Adrenal gland (tissue), 12 donors: ENCODE measurements around the gene ALG5. TPM values are rescaled to one million over a fixed set of nuclear protein-coding genes. Genes with fewer than 3 reads are reported as not detected.

Source experiments
- DNase-seq, 7 donors: peaks; one replicate each; pipeline ENCODE4 v3.0.0-alpha.2; 2019 to 2020
- H3K27ac ChIP-seq, 5 donors: fragments of 200-600 bp; sonication (generic) in 4 of 5; 1 replicate in 3 of 5; 2 replicates in 2 of 5; pipeline versions ENCODE4 v1.5.1 to v1.8.0; 2016 to 2020; ENCODE audit warnings: mild to moderate bottlenecking in 1 of 5
- H3K27me3 ChIP-seq: fragments of 200-600 bp; 2 replicates; pipeline ENCODE4 v1.8.0; 2021
- H3K36me3 ChIP-seq, 2 donors: fragments of 200-600 bp; replicated peaks in 1 of 2; 1 replicate in 1 of 2; 2 replicates in 1 of 2; pipeline versions ENCODE4 v1.5.1 to v1.8.0; 2018 to 2022
- H3K4me1 ChIP-seq, 2 donors: fragments of 200-600 bp; replicated peaks in 1 of 2; 1 replicate in 1 of 2; 2 replicates in 1 of 2; pipeline versions ENCODE4 v1.5.1 to v1.8.0; 2018 to 2021
- H3K4me3 ChIP-seq, 4 donors: fragments of 200-600 bp; sonication (generic) in 3 of 4; one replicate each; pipeline ENCODE4 v1.5.1; 2016 to 2018
- H3K9me3 ChIP-seq, 3 donors: fragments of 200-600 bp; sonication (generic) in 1 of 3; replicated peaks in 1 of 3; 1 replicate in 2 of 3; 2 replicates in 1 of 3; pipeline versions ENCODE4 v1.5.1 to v1.8.0; 2016 to 2021
- CTCF ChIP-seq, 6 experiments: fragments of 450-650 bp in 4 of 6; fragments of 200-600 bp in 2 of 6; sonication (generic) in 1 of 6; IDR thresholded peaks; 1 replicate in 5 of 6; 2 replicates in 1 of 6; pipeline versions ENCODE4 v1.5.1 to v1.8.0; 2016 to 2021; ENCODE audit warnings: antibody characterized with exemption in 6 of 6, mild to moderate bottlenecking in 2 of 6, moderate library complexity in 1 of 6
- POLR2A ChIP-seq, 2 donors: fragments of 450-650 bp; IDR thresholded peaks; one replicate each; pipeline ENCODE4 v1.6.1; 2017; ENCODE audit warnings: antibody characterized with exemption in 2 of 2, mild to moderate bottlenecking in 2 of 2, moderate library complexity in 1 of 2
- WGBS, 4 donors: extraction: QIAGEN DNeasy Blood & Tissue Kit in 2 of 4; methylation state at CpG; one replicate each; pipeline versions ENCODE4 v1.1.5 to v1.1.7; 2013 to 2017; 5-methylcytosine and 5-hydroxymethylcytosine counted together
- intact Hi-C, 2 donors: fragments of 100-400 bp; cut with DNase I; formaldehyde crosslinking; loops; one replicate each; pipeline versions ENCODE4 v1.14.1 to v1.15.0; 2022 to 2023
- polyA plus RNA-seq, 3 donors: library from polyadenylated mRNA; stranded (reverse); fragments of 200-250 nt in 2 of 3; fragments of 350-450 nt in 1 of 3; fragmentation: Illumina TruSeq in 1 of 3; extraction: RNeasy Lipid Tissue Mini Kit (QIAGEN cat#74804) in 1 of 3; gene quantifications; one replicate each; pipeline ENCODE4 v1.2.3, GENCODE V29; 2013 to 2014
- total RNA-seq, 9 donors: library from RNA; depleted of rRNA in 4 of 9; stranded (reverse); fragments of >200 nt in 4 of 9; fragments of 120-200 nt in 1 of 9; fragmentation: NEBNext Ultra II Directional in 1 of 9; extraction: Animal tissue kit (Norgen Biotek cat#: 25700) in 1 of 9; gene quantifications; one replicate each; pipeline versions ENCODE4 v1.1.0 to v1.2.4, GENCODE V29; 2013 to 2023
- donor health status: healthy with polysubstance abuse.
- donor health status: Bipolar disorder and iron deficiency.
- donor health status: DM: yes; HTN: yes; CAD: no.
- donor health status: DM: no; HTN: no; CAD: no.
- donor health status: DM: no; HTN: no; CAD: no.
- donor health status: DM: yes; HTN: yes; CAD: no.

Gene ALG5
- total and polyA plus RNA-seq, 12 donors, result 28.2 to 76.7 (median 41.2) TPM

DNA sequence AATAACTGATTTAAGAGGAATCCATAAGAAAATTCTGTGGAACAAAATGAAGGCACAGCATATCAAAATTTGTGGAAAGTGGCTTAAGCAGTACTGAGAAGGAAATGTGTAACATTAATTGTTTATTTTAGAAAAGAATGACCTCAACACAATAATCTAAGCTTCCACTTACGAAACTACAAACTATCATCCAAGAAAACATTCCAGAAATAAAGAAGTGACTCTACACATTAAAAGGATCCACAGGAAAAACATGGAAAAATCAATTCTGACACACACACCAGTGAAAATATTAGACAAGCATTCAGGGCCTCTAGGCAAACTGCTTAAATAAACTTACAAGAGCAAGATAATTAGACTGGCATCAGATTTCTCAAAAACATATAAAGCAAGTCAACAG, 15.5 kb upstream of the ALG5 start:
- H3K9me3 ChIP-seq, result peaks cover 0 to 8% (median 0%) of the 10 kb centered on the region in 3 donors
- H3K36me3 ChIP-seq, result peaks cover 0 to 64% of the 10 kb centered on the region in 2 donors
- no peak for DNase-seq
- WGBS, 4 donors, result 84 to 96% (median 88%) methylated on average over 1 of the region's 1 CpG
- H3K27me3 ChIP-seq, result no peaks in the 10 kb centered on the region
- H3K4me3 ChIP-seq, result no peak overlapping the region
- intact Hi-C loops, result no loop called here
- no peaks in the 10 kb centered on the region for H3K4me1 ChIP-seq
- H3K27ac ChIP-seq, result no peak overlapping the region
- TF ChIP-seq CTCF (IDR thresholded peaks at IDR 0.05) (no peak), POLR2A (IDR thresholded peaks at IDR 0.05) (no peak)

- no peak overlapping the region for H3K4me3 ChIP-seq
- H3K27me3 ChIP-seq, result no peaks in the 10 kb centered on the region
- 72 to 81% (median 78%) methylated on average over 2 of the region's 2 CpGs for WGBS, 4 donors
- H3K36me3 ChIP-seq, result peaks cover 0 to 68% of the 10 kb centered on the region in 2 donors
- TF ChIP-seq CTCF (IDR thresholded peaks at IDR 0.05) (no peak), POLR2A (IDR thresholded peaks at IDR 0.05) (no peak)
- intact Hi-C loops, result no loop called here
- DNase-seq, result no peak
- H3K9me3 ChIP-seq, result peaks cover 0 to 8% (median 0%) of the 10 kb centered on the region in 3 donors
- H3K4me1 ChIP-seq, result no peaks in the 10 kb centered on the region
- H3K27ac ChIP-seq, result no peak overlapping the region
Measured at GRCh38 chr13:37011788-37012187, 12.6 kb upstream of the ALG5 start.

GRCh38 chr13:37011002-37011401, 11.9 kb upstream of the ALG5 start:
- Histone ChIP-seq H3K36me3 (peaks cover 0 to 68% of the 10 kb centered on the region in 2 donors), H3K27ac (no peak overlapping the region), H3K4me3 (no peak overlapping the region), H3K27me3 (no peaks in the 10 kb centered on the region), H3K9me3 (peaks cover 0 to 8% (median 0%) of the 10 kb centered on the region in 3 donors), H3K4me1 (no peaks in the 10 kb centered on the region)
- WGBS, 4 donors, result 91 to 100% (median 94%) methylated on average over 1 of the region's 1 CpG
- DNase-seq, result no peak
- intact Hi-C loops, result no loop called here
- TF ChIP-seq POLR2A (IDR thresholded peaks at IDR 0.05) (no peak), CTCF (IDR thresholded peaks at IDR 0.05) (no peak)

GRCh38 chr13:37010424-37010823, 11.3 kb upstream of the ALG5 start:
- WGBS, 4 donors, result 74 to 94% (median 86%) methylated on average over 1 of the region's 1 CpG
- Histone ChIP-seq H3K4me3 (no peak overlapping the region), H3K4me1 (no peaks in the 10 kb centered on the region), H3K36me3 (peaks cover 0 to 68% of the 10 kb centered on the region in 2 donors), H3K9me3 (peaks cover 0 to 8% (median 0%) of the 10 kb centered on the region in 3 donors), H3K27me3 (no peaks in the 10 kb centered on the region), H3K27ac (no peak overlapping the region)
- intact Hi-C loops, result no loop called here
- no peak for DNase-seq
- no peak for TF ChIP-seq CTCF (IDR thresholded peaks at IDR 0.05)
- no peak for TF ChIP-seq POLR2A (IDR thresholded peaks at IDR 0.05)
